IMR-90 (cell line): ENCODE data around the gene TOMM7. TPM values are rescaled to one million over a fixed set of nuclear protein-coding genes. Genes with fewer than 3 reads are reported as not detected.

Source experiments
- ATAC-seq: fragments of 200-7000 bp; cut with Tn5 transposase; 2 replicates; pipeline ENCODE4 v1.9.1; 2020; ENCODE audit warnings: low read depth, mild to moderate bottlenecking, moderate library complexity
- BruUV-seq: library from RNA; stranded (reverse); fragments of 400-500 nt; replicated peaks from 2 replicates; lab custom pipeline; 2021; lab: Mats Ljungman, UMichigan
- CTCF ChIA-PET: fragments of 300-600 bp; formaldehyde crosslinking; extraction: SDS; loops from one replicate; lab custom pipeline; 2021; ENCODE audit warnings: antibody characterized with exemption; lab: Yijun Ruan, JAX
- POLR2A ChIA-PET: fragments of 300-600 bp; sonication (Branson Sonifier 250); formaldehyde crosslinking; loops from one replicate; lab custom pipeline; 2022; ENCODE audit warnings: antibody characterized with exemption; ENCODE audit not compliant: unreplicated experiment; lab: Charles Lee
- DNase-seq: peaks from one replicate; pipeline ENCODE4 v3.0.0; 2013
- H2AFZ ChIP-seq: replicated peaks from 2 replicates; pipeline ENCODE3; 2013; ENCODE audit warnings: low read length, mild to moderate bottlenecking; ENCODE audit not compliant: poor library complexity
- H2AK5ac ChIP-seq: 2 replicates; pipeline ENCODE4 v1.6.1; 2013; ENCODE audit warnings: low read depth, low read length, inconsistent platforms
- H2AK9ac ChIP-seq: replicated peaks from 2 replicates; pipeline ENCODE3; 2013; ENCODE audit warnings: mild to moderate bottlenecking, low read depth, low read length, moderate library complexity; ENCODE audit not compliant: poor library complexity
- H2BK120ac ChIP-seq: 2 replicates; pipeline ENCODE4 v1.6.1; 2013; ENCODE audit warnings: low read depth, low read length, inconsistent platforms
- H2BK15ac ChIP-seq: 3 replicates; pipeline ENCODE4 v1.6.1; 2013; ENCODE audit warnings: low read depth, low read length, inconsistent platforms
- H2BK20ac ChIP-seq: 2 replicates; pipeline ENCODE4 v1.6.1; 2013; ENCODE audit warnings: low read depth, mild to moderate bottlenecking, inconsistent platforms, low read length, moderate library complexity
- H2BK5ac ChIP-seq: 2 replicates; pipeline ENCODE4 v1.6.1; 2013; ENCODE audit warnings: mild to moderate bottlenecking, low read depth, low read length, inconsistent platforms; ENCODE audit not compliant: poor library complexity, severe bottlenecking
- H3K14ac ChIP-seq: replicated peaks from 2 replicates; pipeline ENCODE4 v1.6.1; 2013; ENCODE audit warnings: low read depth, low read length, inconsistent platforms
- H3K18ac ChIP-seq: 2 replicates; pipeline ENCODE4 v1.6.1; 2013; ENCODE audit warnings: low read depth, low read length, control low read depth
- H3K23ac ChIP-seq: 2 replicates; pipeline ENCODE4 v1.6.1; 2013; ENCODE audit warnings: low read depth, low read length, inconsistent platforms
- H3K27ac ChIP-seq: 2 replicates; pipeline ENCODE4 v1.5.1; 2013; ENCODE audit warnings: mild to moderate bottlenecking, control low read depth, low read length; ENCODE audit not compliant: insufficient read depth
- H3K27me3 ChIP-seq: 2 replicates; pipeline ENCODE4 v1.6.1; 2013; ENCODE audit warnings: low read length; ENCODE audit not compliant: control insufficient read depth, insufficient read depth
- H3K36me3 ChIP-seq: 2 replicates; pipeline ENCODE4 v1.6.1; 2013; ENCODE audit warnings: low read length, mixed read lengths; ENCODE audit not compliant: control insufficient read depth, insufficient read depth
- H3K4ac ChIP-seq: 2 replicates; pipeline ENCODE4 v1.6.1; 2013; ENCODE audit warnings: low read depth, low read length, inconsistent platforms
- H3K4me1 ChIP-seq: 2 replicates; pipeline ENCODE4 v1.6.1; 2013; ENCODE audit warnings: low read length, mixed read lengths; ENCODE audit not compliant: control insufficient read depth, insufficient read depth
- H3K4me2 ChIP-seq: 2 replicates; pipeline ENCODE4 v1.6.1; 2013; ENCODE audit warnings: low read depth, mild to moderate bottlenecking, control low read depth, low read length, moderate library complexity
- H3K4me3 ChIP-seq: 2 replicates; pipeline ENCODE4 v1.5.1; 2013; ENCODE audit warnings: low read depth, mild to moderate bottlenecking, control low read depth, low read length, moderate library complexity; ENCODE audit not compliant: insufficient read depth
- H3K56ac ChIP-seq: 2 replicates; pipeline ENCODE4 v1.6.1; 2013; ENCODE audit warnings: low read length, inconsistent platforms; ENCODE audit not compliant: insufficient read depth; ENCODE audit errors: extremely low read depth
- H3K79me1 ChIP-seq, 2 experiments: 2 replicates each; pipeline ENCODE4 v1.6.1; 2013; ENCODE audit warnings: low read length in 2 of 2, inconsistent platforms in 1 of 2, low read depth in 1 of 2
- H3K9ac ChIP-seq: 2 replicates; pipeline ENCODE4 v1.6.1; 2013; ENCODE audit warnings: low read depth, low read length, control low read depth
- H3K9me1 ChIP-seq: 2 replicates; pipeline ENCODE4 v1.6.1; 2013; ENCODE audit warnings: low read length, inconsistent platforms; ENCODE audit not compliant: insufficient read depth
- H3K9me3 ChIP-seq: 2 replicates; pipeline ENCODE4 v1.6.1; 2013; ENCODE audit warnings: low read length; ENCODE audit not compliant: control insufficient read depth, insufficient read depth
- H4K20me1 ChIP-seq: 2 replicates; pipeline ENCODE4 v1.6.1; 2013; ENCODE audit warnings: low read length, inconsistent platforms; ENCODE audit not compliant: insufficient read depth
- H4K5ac ChIP-seq: 2 replicates; pipeline ENCODE4 v1.6.1; 2013; ENCODE audit warnings: mild to moderate bottlenecking, low read depth, low read length, control low read depth
- H4K8ac ChIP-seq, 2 experiments: 2 replicates each; pipeline ENCODE4 v1.6.1; 2013; ENCODE audit warnings: low read depth in 2 of 2, low read length in 2 of 2, control low read depth in 1 of 2, inconsistent platforms in 1 of 2
- H4K91ac ChIP-seq: 2 replicates; pipeline ENCODE4 v1.6.1; 2013; ENCODE audit warnings: low read depth, low read length, inconsistent platforms; ENCODE audit not compliant: insufficient read depth
- FOS ChIP-seq: fragments of 150-350 bp; IDR thresholded peaks from 2 replicates; pipeline ENCODE4 v1.6.1; 2016; ENCODE audit warnings: low read depth, low read length
- NFE2L2 ChIP-seq: fragments of 150-350 bp; IDR thresholded peaks from 2 replicates; pipeline ENCODE4 v1.6.1; 2016; ENCODE audit warnings: low read depth, mild to moderate bottlenecking, low read length
- POLR2A ChIP-seq: IDR thresholded peaks from 2 replicates; pipeline ENCODE4 v1.6.1; 2012; ENCODE audit warnings: mild to moderate bottlenecking, low read depth, low read length
- RAD21 ChIP-seq: IDR thresholded peaks from 2 replicates; pipeline ENCODE4 v1.6.1; 2012; ENCODE audit warnings: low read length, improper control_type of control experiment
- RCOR1 ChIP-seq: IDR thresholded peaks from 2 replicates; pipeline ENCODE4 v1.6.1; 2012; ENCODE audit warnings: mild to moderate bottlenecking, low read length, improper control_type of control experiment; ENCODE audit not compliant: insufficient replicate concordance
- RFX5 ChIP-seq: IDR thresholded peaks from 2 replicates; pipeline ENCODE4 v1.8.0; 2012; ENCODE audit warnings: low read depth, mild to moderate bottlenecking, low read length, moderate library complexity
- SMC3 ChIP-seq: fragments of 150-350 bp; IDR thresholded peaks from 2 replicates; pipeline ENCODE4 v1.6.1; 2016; ENCODE audit warnings: low read depth, mild to moderate bottlenecking, antibody characterized with exemption, low read length, moderate library complexity
- USF2 ChIP-seq: fragments of 150-350 bp; IDR thresholded peaks from 2 replicates; pipeline ENCODE4 v1.6.1; 2017; ENCODE audit warnings: mild to moderate bottlenecking, antibody characterized with exemption, low read length, low read depth
- WGBS, 2 experiments: methylation state at CpG; one replicate each; pipeline versions ENCODE4 v1.1.5 to v1.1.7; 2013; ENCODE audit warnings: missing lambda C conversion rate in 2 of 2; ENCODE audit not compliant: insufficient read length in 1 of 2; ENCODE audit errors: extremely low coverage in 2 of 2; 5-methylcytosine and 5-hydroxymethylcytosine counted together
- dilution Hi-C: fragments of 300-500 bp; cut with HindIII; formaldehyde crosslinking; loops from one replicate; pipeline ENCODE4 v1.14.3; 2018; ENCODE audit warnings: low sequenced_read_pairs; ENCODE audit not compliant: unreplicated experiment
- in situ Hi-C: fragments of 300-500 bp; cut with MboI; formaldehyde crosslinking; loops from 3 replicates; pipeline ENCODE4 v1.14.3; 2019; ENCODE audit warnings: low sequenced_read_pairs, inconsistent platforms, mixed read lengths
- intact Hi-C: fragments of 100-400 bp; cut with micrococcal nuclease; formaldehyde crosslinking; loops from 2 replicates; pipeline ENCODE4 v1.10.0; 2022
- polyA plus RNA-seq, 3 experiments: library from polyadenylated mRNA; depleted of rRNA; stranded (reverse); fragments of >200 nt; gene quantifications; 2 replicates each; pipeline ENCODE4 v1.2.3, GENCODE V29; 2012; ENCODE audit warnings: low replicate concordance in 1 of 3
- total RNA-seq: library from RNA; depleted of rRNA; stranded (reverse); fragments of >200 nt; gene quantifications from 2 replicates; pipeline ENCODE4 v1.2.3, GENCODE V29; 2012

Gene TOMM7
- total and polyA plus RNA-seq, 2 of the 4 experiments (the other 2 are of a cell fraction): 67.2 to 727 TPM

- H4K91ac ChIP-seq: no peak overlapping the region
- H3K56ac ChIP-seq: no peak overlapping the region
- ATAC-seq: no peak
- H2BK120ac ChIP-seq: no peak overlapping the region
- no peak overlapping the region for H2AK5ac ChIP-seq
- intact Hi-C loops (no loop called here), in situ Hi-C loops (no loop called here), dilution Hi-C loops (no loop called here)
- H2BK5ac ChIP-seq: no peak overlapping the region
- no peaks in the 10 kb centered on the region for H3K27me3 ChIP-seq
- no peak overlapping the region for H3K18ac ChIP-seq
- no peak overlapping the region for H3K27ac ChIP-seq
- POLR2A ChIA-PET: no interaction called here
- no peak overlapping the region for H2BK15ac ChIP-seq
- no peak overlapping the region for H2BK20ac ChIP-seq
- H4K20me1 ChIP-seq: no peaks in the 10 kb centered on the region
- CTCF ChIA-PET: no interaction called here
- no peaks in the 10 kb centered on the region for H3K4me1 ChIP-seq
- no peak overlapping the region for H2AFZ ChIP-seq
- no peak overlapping the region for H3K23ac ChIP-seq
- H2AK9ac ChIP-seq: no peak overlapping the region
- H3K9me1 ChIP-seq: no peaks in the 10 kb centered on the region
- no peak for TF ChIP-seq NFE2L2
- TF ChIP-seq RCOR1: no peak
- no peak for TF ChIP-seq USF2
- no peak for TF ChIP-seq RAD21
- no peak for TF ChIP-seq POLR2A
- TF ChIP-seq SMC3: no peak
- no peak for TF ChIP-seq FOS
- TF ChIP-seq RFX5: no peak
- no CpG with 5 or more reads among the region's 4 CpGs for WGBS, 2 experiments
- no peaks in the 10 kb centered on the region for H3K9me3 ChIP-seq
- no peaks in the 10 kb centered on the region for H3K36me3 ChIP-seq
- H3K9ac ChIP-seq: no peak overlapping the region
- no peak overlapping the region for H3K4ac ChIP-seq
- H3K14ac ChIP-seq: no peak overlapping the region
- no peak for DNase-seq
- H3K4me2 ChIP-seq: no peak overlapping the region
- no TSS peak for BruUV-seq
- no peak overlapping the region for H3K4me3 ChIP-seq
- no peak overlapping the region; a peak in 1 of 4 replicates for H4K8ac ChIP-seq
- no peak overlapping the region for H4K5ac ChIP-seq
- no peaks in the 10 kb centered on the region for H3K79me1 ChIP-seq
Measured at GRCh38 chr7:22801912-22802311, 20.7 kb downstream of the TOMM7 start.
